IPS-11a (cell line): ENCODE measurements around the gene SLC6A6.

Source experiments
- H3K4me3 ChIP-seq: one replicate; pipeline ENCODE4 v1.5.1; 2013; ENCODE audit warnings: low read depth, low read length, control low read depth

The SLC6A6 gene

DNA sequence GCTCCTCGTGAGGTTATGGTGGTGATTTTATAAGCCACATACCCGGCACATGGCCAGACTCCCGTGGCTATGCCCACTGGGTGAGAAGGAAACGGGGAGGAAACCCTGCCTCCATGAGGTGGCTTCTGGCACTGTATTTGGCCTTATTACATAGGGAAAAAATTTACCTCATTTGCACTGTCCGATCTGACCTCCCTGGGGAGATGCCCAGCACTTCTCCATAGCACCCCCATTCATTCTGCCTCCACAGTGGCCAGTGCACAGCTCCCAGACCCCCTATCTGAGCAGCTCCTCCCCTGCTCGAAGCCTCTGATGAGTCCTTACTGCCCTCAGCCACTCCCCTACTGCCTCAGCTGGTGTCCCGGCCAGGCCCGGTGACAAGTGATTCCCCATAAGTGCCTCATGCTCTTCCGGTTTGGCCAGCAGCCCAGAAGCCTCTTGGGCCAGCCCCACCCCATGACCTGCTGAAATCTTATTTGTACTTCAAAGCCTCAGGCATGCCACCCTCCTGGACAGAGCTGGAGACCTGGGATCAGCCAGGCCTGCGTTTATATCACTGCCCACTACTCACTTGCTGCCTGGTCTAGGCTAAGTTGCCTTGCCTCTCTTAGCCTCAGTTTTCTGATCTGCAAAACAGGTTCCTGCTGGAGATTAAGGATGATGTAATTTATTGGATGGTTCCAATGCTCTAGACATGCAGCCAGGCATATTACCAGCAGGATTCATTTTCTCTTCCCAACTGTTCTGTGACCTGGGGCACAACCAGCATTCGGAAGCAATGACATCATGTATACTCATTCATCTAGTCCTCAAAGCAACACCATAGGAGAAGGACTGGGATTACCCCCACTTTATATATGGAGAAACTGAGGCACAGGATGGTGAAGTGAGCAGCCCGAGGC, 30.6 kb upstream of the SLC6A6 start:
- no peak overlapping the region for H3K4me3 ChIP-seq

DNA sequence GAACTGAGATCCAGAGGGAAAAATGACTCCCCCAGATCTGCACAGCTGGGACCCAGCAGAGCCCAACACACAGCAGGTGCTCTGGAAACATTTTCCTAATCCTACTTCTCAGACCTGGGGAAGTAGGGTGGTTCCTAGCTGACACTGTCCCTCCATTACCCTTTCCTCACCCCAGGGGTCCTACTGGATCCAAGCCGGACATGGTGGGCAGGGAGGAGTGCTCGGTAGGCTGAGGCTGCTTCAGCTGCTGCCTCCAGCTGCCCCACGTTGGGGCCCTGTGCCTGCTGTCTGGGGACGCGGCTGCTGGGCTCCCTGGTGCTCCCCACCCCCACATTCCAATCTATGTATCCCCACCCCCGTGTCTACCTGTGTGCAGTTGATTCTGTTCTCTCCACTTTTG, 29.8 kb upstream of the SLC6A6 start:
- no peak overlapping the region for H3K4me3 ChIP-seq

DNA sequence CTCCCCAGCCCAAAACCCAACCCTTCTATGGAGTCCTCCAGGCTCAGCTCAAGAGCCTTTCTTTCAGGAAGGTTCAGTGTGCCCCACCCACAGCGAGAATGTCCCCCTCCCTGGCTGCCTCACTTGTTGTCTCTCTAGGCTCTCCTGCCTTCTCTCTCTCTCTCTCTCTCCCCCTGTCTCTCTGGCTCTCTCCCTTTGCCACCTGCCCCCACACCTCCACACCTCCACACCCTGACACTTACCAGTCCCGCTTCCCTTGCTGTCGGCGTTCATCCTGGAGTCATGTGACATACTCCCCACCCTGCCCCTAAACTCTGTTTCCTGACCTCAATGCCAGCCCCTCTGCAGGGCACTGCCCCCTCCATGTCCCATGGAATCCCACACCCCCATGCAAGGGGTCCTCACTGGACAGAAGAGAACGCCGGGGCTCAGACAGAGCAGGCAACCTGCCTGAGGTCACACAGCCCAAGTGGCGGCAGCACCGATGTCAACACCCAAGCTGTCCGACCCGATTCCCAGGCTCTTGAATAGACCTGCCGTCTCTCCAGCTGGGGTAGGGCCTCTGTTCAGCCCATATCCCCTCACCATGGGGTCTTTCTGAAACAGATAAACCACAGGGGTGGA, 28.5 kb upstream of the SLC6A6 start:
- H3K4me3 ChIP-seq = no peak overlapping the region

DNA sequence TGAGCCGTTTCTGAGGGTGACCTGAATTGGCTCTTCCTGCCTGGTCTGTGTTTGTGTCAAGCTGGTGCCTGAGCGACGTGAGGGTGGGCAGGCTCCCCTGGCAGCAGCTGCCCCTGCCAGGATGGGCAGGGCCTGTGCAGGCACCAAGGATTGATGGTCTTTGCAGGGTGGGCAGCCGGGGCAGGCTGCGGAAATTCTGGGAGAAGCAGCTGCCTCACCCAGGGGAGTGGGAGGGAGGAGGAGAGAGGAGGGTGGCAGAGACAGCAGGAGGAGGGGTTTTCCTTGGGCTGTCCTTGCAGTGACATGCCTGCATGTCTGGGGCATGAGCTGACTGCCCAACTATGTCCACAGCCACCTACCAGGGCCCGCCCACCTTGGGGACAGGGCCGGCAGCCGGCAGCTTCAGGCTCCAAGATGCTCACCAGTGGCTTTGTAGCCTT, 27.9 kb upstream of the SLC6A6 start:
- H3K4me3 ChIP-seq = no peak overlapping the region

DNA sequence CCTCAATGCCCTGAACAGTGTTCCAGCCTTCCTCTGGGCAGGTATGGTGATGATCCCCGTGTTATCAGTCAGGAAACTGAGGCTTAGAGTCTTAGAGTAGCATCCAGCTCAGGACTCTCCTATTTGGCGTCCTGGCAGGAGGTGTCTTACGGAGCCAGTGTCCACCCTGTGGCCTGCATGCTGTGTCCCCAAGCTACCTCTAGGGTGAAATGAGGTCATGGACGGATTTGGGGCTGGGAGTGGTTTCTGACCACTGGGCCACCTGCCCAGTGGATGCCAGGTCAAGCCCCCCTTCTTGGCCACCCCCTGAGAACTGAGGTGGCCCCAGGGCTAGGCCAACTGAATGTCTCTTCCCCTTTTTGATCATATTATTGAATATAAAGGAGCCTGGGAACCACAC, 27.2 kb upstream of the SLC6A6 start:
- no peak overlapping the region for H3K4me3 ChIP-seq

DNA sequence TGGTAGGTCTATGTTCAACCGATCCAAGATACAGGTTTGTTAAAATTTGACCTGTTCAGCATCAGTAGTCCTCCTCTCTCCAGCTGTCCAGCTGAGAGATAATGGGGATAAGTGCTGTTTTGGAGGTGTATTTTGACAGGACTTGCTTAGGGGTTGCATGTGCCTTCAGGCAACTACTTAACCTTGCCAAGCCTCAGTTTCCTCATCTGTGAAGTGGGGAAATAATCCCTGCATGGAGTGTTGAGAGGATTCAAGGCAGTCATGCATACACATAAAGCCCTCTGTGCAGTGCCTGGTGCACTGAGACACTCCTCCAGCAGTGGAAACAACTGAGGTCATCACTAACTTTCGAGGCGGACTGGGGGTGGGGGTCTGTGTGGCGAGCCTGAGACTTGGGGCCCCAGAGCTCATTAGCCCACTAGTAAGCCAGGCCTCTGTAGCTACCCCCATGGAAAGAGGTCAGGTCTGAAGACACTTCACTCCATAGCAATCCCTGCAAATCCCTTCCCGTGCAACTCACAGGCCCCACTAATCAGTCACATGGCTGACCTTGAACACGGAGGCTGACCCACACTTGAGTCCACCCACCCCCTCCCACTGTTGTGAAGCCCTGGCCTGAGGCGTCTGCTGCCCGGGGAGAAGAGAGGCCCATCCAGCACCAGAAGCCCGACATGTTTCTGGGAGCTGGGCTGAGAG, 25.9 kb upstream of the SLC6A6 start:
- H3K4me3 ChIP-seq = no peak overlapping the region

DNA sequence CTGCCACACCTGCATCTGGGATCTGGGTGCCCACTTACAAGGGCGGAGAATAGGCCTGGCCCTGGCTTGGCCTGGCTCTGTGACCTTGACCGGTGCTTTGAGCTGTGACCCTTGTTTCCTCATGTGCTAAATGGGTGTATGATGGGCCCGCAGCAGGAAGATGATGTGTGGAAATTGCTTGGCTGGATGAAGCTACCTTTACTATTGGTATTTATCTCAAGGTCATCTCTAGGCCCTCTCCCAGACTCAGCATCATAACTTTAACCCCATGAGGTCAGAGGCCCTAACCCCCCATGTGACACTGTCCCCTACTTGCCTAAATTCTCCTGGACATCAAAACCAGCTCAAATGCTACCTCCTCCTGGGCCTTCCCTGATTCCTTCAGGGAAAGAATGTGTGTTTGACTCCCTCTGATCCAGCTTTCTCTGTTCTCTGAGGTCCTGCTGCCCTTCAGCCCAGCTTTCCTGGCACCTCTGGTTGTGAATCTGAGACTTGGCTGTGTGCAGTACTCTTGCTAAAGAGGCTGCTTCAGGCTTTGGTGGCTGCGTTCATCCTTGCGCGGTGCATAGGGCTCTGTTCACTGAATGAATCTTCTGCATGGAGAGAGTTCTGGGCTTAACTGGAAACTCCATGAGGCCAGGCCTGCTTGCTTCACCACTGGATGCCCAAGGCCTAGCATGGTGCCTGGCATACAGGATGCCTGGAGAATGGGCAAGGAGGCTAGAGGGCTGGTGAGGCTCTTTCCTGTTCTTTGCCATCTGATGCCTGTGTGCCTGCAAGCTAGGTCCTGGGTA, 25.2 kb upstream of the SLC6A6 start:
- no peak overlapping the region for H3K4me3 ChIP-seq

DNA sequence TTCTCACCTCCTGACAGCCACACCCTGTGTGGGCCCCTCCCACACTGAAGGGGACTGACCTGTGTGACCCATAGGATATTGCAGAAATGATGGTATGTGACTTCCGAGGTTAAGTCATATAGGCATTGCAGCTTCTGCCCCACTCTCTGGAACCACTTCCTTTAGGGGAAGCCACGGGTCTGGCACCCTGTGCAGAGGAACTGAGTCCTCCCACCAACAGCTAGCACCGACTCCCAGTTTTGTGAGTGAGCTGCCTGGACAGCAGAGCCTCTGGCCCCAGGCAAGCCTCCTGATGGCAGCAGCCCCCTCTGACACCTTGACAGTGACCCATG, 24.6 kb upstream of the SLC6A6 start:
- H3K4me3 ChIP-seq = no peak overlapping the region

DNA sequence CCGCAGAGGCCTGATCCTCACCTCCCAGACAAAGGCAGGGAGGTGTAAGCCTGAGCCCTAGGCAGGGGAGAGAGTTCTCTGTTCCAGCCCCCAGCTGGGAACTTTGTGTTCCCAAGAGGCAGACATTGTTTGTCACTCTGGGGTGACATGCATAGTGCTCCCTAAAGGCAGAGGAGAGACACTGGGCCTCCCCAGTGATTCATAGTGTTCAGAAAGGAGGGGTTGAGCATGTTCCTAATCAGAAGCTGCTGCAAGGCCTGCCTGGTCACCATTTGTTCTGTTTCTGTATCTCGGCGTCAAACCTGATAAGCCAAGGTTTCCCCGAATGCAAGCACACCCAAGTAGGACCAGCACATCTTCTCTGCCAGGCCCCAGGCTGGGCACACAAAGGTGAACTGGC, 24.0 kb upstream of the SLC6A6 start:
- H3K4me3 ChIP-seq = no peak overlapping the region

DNA sequence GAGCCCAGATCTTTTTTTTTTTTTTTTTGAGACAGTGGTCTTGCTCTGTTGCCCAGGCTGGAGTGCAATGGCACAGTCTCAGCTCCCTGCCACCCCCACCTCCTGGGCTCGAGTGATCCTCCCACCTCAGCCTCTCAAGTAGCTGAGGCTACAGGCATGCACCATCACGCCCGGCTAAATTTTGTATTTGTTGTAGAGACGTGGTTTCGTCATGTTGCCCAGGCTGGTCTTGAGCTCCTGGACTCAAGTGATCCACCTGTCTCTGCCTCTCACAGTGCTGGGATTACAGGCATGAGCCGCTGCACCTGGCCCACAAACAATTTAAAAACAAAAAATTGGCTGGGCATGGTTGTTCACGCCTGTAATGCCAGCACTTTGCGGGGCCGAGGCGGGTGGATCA, 22.6 kb upstream of the SLC6A6 start:
- no peak overlapping the region for H3K4me3 ChIP-seq

DNA sequence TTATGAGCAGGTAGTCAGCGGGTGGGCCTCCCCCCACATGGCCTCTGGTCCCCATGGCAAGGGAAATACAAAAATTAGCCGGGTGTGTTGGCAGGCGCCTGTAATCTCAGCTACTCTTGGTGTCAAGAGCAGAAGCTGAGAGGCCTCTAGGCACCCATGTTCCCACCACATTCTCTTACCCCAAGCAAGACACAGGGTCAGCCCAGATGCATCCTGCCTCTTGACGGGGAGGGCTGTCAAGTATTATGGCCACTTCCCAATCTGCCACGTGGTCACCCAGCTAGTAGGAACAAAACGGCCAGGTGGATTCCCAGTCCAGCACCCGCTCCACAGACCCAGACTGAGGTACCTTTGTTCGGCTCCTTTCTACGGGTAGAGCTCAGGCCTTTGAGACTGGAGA, 16.2 kb upstream of the SLC6A6 start:
- no peak overlapping the region for H3K4me3 ChIP-seq

DNA sequence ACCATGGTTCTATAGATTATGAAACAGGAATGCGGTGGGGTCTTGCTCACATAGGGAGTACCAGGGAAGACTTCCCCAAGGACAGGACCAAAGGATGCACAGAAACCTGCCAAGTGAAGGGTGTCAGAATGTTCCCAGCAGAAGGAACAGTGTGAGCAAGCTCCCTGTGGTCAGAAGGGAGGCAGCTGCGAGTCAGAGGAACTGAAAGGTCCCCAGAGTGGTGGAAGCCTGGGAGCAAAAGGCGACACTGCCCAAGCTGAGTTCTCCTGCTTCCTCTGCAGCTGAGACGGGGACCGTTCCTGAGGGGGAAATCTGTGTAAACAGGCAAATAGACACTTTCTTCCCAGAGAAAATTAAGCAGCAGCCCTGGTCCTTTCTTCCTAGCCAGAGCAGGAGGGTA, 14.2 kb upstream of the SLC6A6 start:
- no peak overlapping the region for H3K4me3 ChIP-seq

DNA sequence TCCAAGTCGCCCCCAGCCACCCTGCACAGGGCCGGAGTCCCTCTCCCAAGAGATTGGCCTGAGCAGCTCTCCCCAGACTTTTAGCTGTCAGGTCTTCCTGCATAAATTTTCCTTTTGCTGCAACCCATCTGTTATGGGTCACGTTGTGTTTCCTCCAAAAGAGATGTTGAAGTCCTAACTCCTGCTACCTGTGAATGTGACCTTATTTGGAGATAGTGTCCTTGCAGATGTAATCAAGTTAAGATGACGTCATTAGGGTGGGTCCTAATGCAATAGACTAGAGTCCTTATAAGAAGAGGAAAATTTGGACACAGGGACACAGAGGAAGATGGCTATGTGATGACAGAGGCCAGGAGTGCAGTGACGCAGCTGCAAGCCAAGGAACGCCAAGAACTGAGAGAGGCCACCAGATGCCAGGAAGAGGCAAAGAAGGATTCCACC, 13.2 kb upstream of the SLC6A6 start:
- H3K4me3 ChIP-seq = no peak overlapping the region

DNA sequence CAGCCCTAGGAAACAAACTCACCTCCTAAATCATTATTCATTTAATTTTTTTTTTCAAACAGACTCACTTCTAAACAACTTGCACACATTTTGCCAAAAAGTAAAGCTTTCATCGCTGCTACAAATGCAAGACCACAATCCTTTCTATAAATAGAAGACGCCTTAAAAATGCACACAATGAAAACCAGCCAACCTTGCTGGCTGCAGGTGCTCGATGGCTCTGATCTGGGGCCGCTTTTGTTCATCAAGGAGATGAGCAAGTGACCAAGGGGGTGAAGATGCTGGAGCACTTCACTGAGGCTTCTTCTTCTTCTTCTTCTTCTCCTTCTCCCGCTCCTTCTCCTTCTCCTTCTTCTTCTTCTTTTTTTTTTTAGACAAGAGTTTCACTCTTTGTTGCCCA, 12.7 kb upstream of the SLC6A6 start:
- no peak overlapping the region for H3K4me3 ChIP-seq

DNA sequence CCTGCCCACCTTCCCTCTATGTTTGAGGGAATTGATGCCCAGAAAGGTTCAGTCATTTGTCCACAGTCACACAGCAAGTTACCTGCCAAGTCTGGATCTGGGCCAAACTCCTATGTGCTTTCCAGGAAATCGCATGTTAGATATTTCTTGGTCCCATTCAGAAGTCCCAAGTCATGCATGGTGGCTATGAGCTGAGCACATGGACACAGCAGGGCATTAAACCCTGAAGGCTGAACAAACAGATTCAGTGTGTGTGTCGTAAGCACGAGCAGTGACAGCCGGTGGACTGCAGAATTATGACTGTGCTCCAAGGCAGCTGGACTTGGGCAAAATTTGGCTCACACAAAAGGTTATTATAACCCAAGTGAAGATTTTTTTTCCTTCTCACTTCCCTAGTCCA, 11.4 kb upstream of the SLC6A6 start:
- H3K4me3 ChIP-seq = no peak overlapping the region

DNA sequence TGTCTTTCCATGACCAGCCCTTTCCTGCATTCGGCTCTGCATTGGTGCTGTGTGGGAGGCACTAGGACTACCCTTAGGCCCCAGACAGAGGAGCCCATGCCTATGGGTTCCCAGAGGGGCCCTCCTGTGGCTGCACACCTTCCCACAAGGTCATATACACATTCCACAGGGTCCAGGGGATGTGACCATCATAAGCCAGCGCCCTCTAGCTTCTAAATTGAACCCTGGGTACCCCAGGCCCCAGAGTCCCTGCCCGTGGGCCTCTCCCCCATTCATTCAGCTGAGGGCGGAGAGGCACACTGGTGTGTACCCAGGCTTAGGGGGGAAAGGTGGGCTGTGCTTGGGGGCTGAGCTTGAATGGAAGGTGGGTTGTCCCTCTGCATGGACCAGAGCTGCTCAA, 10.2 kb upstream of the SLC6A6 start:
- H3K4me3 ChIP-seq = no peak overlapping the region

DNA sequence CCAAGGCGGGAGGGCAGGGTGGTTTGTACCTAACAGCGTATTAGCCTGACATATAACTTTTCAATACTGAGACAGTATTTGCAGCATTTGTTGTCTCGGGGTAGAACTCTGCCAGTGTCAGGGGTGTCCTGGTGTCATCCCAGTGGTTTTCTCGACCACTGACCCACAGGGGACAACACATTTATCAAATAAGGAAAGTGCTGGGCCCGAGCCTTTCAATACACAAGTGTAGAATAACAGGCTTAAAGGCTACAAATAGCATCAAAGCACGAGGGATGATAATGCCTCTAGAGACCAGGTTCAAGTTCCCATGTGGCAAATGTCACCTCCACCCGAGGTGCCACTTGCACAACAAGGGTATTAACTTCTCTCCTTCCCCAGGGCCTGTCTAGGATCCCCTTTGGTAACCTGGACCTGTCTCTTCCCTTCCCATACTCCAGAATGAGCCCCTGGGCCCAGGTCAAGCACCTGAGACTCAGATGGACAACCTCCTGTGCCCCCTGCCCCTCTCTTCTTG, 9.5 kb upstream of the SLC6A6 start:
- no peak overlapping the region for H3K4me3 ChIP-seq

DNA sequence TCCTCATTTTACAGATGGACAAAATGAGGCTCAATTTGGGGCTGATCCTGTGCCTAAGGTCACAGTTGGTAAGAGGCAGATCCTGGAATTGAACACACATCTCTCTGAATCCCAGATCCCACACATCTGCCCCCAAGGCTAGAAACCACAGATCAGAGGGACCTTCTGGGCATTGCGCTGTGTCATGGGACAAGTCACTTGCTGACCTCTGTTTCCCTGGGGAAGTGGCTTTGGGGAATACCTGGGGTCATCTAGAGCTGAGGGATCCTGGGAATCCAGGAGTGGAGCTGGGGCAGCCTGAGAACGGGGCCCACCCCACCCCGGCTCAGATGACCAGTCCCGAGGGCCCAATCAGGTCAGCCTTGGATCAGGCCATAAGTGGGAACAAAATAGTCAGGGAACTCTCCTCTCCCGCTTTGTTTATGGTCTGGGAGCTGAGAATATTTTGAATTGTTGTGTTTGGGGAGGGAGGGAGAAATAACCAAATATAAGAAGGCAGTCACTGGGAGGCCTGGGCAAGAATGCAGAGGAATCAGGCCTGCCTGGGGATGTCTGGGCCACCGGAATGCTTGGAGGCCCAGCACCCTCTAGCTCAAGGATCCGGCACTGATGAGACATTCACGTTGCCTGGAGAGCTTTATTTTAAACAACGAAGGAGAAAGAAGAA, 8.8 kb upstream of the SLC6A6 start:
- H3K4me3 ChIP-seq = no peak overlapping the region

DNA sequence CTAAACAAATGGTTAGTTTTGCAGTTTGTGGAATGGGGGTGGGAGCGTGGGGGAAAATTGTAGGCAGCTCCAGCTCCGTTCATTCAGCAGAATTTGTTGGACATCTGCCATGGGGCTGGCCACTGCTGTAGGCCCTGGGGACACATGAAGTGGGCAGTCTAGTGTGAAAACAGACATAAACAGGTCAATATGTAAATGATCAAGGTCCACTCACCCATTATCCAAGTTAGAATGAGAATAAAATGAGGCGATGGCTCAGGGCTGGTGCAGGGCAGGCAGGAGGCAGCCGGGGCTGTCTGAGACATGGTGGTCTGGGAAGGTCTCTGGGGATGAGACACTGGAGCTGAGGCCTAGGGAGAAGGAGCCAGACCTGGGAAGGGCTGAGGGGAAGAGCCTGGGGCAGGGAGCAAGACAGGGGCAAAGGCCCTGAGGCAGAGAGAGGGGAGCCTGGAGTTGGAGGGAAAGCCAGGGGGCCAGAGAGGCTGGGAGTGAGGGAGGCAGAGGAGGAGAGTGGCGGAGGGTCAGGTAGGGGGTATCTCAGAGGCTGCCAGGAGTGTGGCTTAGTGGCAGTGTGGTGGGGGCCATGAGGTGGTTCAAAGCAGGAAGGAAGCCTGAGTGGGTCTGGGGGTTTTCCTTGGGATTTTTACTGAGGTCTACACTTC, 6.2 kb upstream of the SLC6A6 start:
- no peak overlapping the region for H3K4me3 ChIP-seq

DNA sequence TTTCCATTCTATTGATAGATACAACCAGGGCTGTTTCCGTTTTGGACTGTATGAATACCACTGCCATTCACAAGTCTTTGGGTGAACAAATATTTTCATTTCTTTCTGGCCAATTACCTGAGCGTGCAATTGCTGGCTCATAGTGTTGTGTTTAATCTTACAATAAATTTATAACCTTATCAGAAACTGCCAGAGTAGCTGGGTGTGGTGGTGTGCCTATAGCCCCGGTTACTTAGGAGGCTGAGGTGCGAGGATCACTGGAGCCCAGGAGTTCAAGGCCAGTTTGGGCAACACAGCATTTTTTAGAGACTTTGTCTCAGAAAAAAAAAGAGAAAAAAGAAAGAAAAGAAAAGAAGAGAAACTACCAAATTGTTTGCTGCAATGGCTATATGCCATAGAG, 5.4 kb upstream of the SLC6A6 start:
- no peak overlapping the region for H3K4me3 ChIP-seq
